Stimulated activated naive CD4-positive, alpha-beta T cell treated with Interleukin-2 at 50 U/mL for 16 hours (primary cell): ENCODE data around the gene GARIN1A.
"Not testable (repeated sequence)": the region's sequence is repeated elsewhere in the genome, so short reads cannot be mapped to it uniquely, and the experiment has no call there.

Experiments
- DNase-seq: peaks from one replicate; lab custom pipeline; 2025; lab: John Stamatoyannopoulos, UW

The GARIN1A gene

GRCh38 chr7:128671992-128672391 lies at the start of gene GARIN1A:
TSS of gene GARIN1A (plus strand) at chr7:128672292. CDS start at chr7:128672398, 106 bp downstream.
- DNase-seq, result no peak

GRCh38 chr7:128627124-128627523 lies 45.0 kb upstream of the GARIN1A start:
- not testable (repeated sequence) for DNase-seq

GRCh38 chr7:128633915-128634314 lies 38.2 kb upstream of the GARIN1A start:
- not testable (repeated sequence) for DNase-seq

- DNase-seq, result not testable (repeated sequence)
These were observed 26.9 kb upstream of the GARIN1A start for GRCh38 chr7:128645206-128645605.

- DNase-seq, result not testable (repeated sequence)
These were observed 26.2 kb upstream of the GARIN1A start for GRCh38 chr7:128645844-128646243.

- DNase-seq, result not testable (repeated sequence)
These were observed 25.2 kb upstream of the GARIN1A start for GRCh38 chr7:128646877-128647276.

GRCh38 chr7:128651096-128651495 lies 21.0 kb upstream of the GARIN1A start:
- DNase-seq, result not testable (repeated sequence)

GRCh38 chr7:128652606-128653005 lies 19.5 kb upstream of the GARIN1A start:
- DNase-seq, result not testable (repeated sequence)

- not testable (repeated sequence) for DNase-seq
These were observed 18.9 kb upstream of the GARIN1A start for GRCh38 chr7:128653197-128653596.

- DNase-seq, result not testable (repeated sequence)
These were observed 18.0 kb upstream of the GARIN1A start for GRCh38 chr7:128654080-128654479.

GRCh38 chr7:128654501-128654900 lies 17.6 kb upstream of the GARIN1A start:
- not testable (repeated sequence) for DNase-seq

- not testable (repeated sequence) for DNase-seq
These were observed 13.7 kb upstream of the GARIN1A start for GRCh38 chr7:128658428-128658827.

GRCh38 chr7:128660596-128660995 lies 11.5 kb upstream of the GARIN1A start:
- DNase-seq, result no peak

- DNase-seq, result no peak
These were observed 10.6 kb upstream of the GARIN1A start for GRCh38 chr7:128661446-128661845.

- DNase-seq, result no peak
These were observed 10.0 kb upstream of the GARIN1A start for GRCh38 chr7:128662091-128662490.

GRCh38 chr7:128663223-128663622 lies 8.9 kb upstream of the GARIN1A start:
- not testable (repeated sequence) for DNase-seq

- DNase-seq, result no peak
These were observed 7.0 kb upstream of the GARIN1A start for GRCh38 chr7:128665057-128665456.

- no peak for DNase-seq
These were observed 5.9 kb upstream of the GARIN1A start for GRCh38 chr7:128666200-128666599.

- no peak for DNase-seq
These were observed 930 bp downstream of the GARIN1A start for GRCh38 chr7:128672927-128673517.

- DNase-seq, result no peak
These were observed 1.5 kb downstream of the GARIN1A start for GRCh38 chr7:128673571-128673970.

- no peak for DNase-seq
These were observed 4.6 kb downstream of the GARIN1A start for GRCh38 chr7:128676665-128677064.

- DNase-seq, result no peak
These were observed 7.8 kb downstream of the GARIN1A start for GRCh38 chr7:128679920-128680319.

- DNase-seq, result no peak
These were observed 9.9 kb downstream of the GARIN1A start for GRCh38 chr7:128681794-128682537.
